Measurements from ENCODE around the gene DDR2. TPM values are rescaled to one million over a fixed set of nuclear protein-coding genes. Genes with fewer than 3 reads are reported as not detected.

The DDR2 gene
- total RNA-seq, 2 experiments from 2014 or later = 0.19 to 0.38 TPM

DNA sequence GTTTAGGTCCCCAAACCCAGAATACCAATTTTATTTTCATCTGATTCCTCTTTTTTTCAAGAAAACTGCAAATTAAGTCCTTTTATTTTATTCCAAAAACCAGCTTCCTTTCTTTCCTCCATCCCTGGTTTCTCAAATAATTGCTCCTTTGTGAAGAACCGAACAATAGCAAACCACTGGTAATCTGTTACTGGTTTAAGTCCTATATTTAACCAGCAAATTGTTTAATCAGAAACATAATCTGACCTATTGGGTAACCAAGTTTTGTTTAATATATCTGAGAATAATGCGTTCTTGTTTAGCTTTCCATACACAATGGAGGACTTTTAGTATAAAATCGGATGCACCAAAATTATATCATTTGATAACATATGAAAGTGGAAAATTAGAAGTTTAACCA is 13.2 kb upstream of the DDR2 start:
- Mint-ChIP-seq H3K36me3 (peaks cover 18% of the 10 kb centered on the region), H3K27ac (no peak overlapping the region), H3K4me3 (no peak overlapping the region), H3K27me3 (peaks cover 3% of the 10 kb centered on the region), H3K4me1 (no peaks in the 10 kb centered on the region), H3K9me3 (peaks cover 10% of the 10 kb centered on the region)
- DNase-seq = no peak

GRCh38 chr1:162621256-162621655 is 11.0 kb upstream of the DDR2 start:
- H3K4me1 Mint-ChIP-seq = no peaks in the 10 kb centered on the region
- H3K4me3 Mint-ChIP-seq = no peak overlapping the region
- peaks cover 10% of the 10 kb centered on the region for H3K9me3 Mint-ChIP-seq
- DNase-seq = no peak
- H3K27ac Mint-ChIP-seq = no peak overlapping the region
- peaks cover 3% of the 10 kb centered on the region for H3K27me3 Mint-ChIP-seq
- peaks cover 17% of the 10 kb centered on the region for H3K36me3 Mint-ChIP-seq

DNA sequence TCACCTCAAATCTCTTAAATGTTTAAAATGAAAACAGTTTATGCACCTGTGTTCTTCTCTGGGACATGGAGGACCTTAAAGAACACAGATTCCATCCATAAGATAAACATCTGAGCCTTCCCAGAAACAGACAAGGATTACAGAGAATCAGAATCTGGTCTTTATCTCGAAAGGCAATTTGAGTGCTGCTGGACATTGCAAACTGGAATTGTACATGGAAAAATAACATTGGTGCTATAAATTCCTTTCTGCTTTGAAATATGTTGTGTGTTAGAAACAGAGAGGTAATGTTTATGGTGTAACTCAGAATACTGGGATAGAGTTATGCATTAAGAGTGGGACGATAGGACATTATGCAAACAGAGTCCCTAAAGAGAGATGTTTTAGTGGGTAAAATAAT is 6.6 kb upstream of the DDR2 start:
- Mint-ChIP-seq H3K27ac (no peak overlapping the region), H3K9me3 (no peaks in the 10 kb centered on the region), H3K4me3 (no peak overlapping the region), H3K4me1 (peaks cover 2% of the 10 kb centered on the region), H3K27me3 (peaks cover 14% of the 10 kb centered on the region), H3K36me3 (no peaks in the 10 kb centered on the region)
- no peak for DNase-seq

- DNase-seq = no peak
- Mint-ChIP-seq H3K4me1 (peaks cover 2% of the 10 kb centered on the region), H3K27me3 (peaks cover 14% of the 10 kb centered on the region), H3K9me3 (no peaks in the 10 kb centered on the region), H3K4me3 (no peak overlapping the region), H3K36me3 (no peaks in the 10 kb centered on the region), H3K27ac (no peak overlapping the region)
These were observed 6.2 kb upstream of the DDR2 start for GRCh38 chr1:162626094-162626493.

DNA sequence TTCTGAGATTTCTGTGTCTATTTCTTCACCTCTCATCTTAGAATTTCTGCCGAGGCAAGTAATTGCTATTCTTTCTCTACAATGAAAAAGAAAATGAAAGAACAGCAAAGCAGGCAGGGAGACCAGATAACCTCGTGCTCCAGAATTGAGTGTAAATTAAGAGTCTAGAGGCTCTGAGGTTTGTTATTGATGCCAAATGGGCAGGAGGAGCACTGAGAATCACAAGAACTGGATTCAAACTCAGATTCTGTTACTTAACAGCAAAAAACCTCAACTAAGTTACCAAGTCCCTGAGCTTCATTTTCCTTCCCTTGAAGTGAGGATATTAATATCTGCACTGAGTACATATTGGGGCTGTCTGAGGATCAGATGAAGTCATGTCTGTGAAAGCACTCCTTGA is 5.5 kb upstream of the DDR2 start:
- Mint-ChIP-seq H3K36me3 (no peaks in the 10 kb centered on the region), H3K9me3 (no peaks in the 10 kb centered on the region), H3K4me3 (no peak overlapping the region), H3K4me1 (peaks cover 2% of the 10 kb centered on the region), H3K27me3 (peaks cover 14% of the 10 kb centered on the region), H3K27ac (no peak overlapping the region)
- DNase-seq = no peak

DNA sequence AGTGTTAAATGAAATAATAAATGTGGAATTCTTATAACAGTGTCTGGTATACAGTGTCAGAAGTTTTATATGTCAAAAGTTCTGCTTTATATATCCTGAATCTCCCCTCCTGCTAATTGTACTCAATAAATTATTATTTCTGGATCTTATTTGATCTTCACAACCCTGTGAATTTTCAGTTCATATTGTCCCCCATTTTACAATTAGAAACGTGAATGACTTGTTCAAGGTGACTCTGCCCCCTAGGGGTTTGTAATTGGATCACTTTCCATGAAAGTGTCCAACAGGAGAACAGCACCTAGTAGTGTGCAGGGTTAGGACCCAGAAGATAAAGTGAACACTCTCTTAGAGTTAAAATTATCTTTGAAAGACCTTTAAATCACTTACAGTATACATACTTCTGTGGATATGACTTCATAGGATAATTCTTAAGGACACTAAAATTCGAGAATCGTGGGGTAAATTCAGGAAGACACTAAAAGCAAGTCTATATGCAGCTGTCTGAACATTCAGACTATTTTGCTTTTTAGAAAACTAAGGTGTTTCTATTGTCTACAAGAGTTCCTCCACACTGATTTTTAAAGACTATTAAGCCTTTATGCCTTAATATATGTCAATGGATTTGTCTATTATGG is 4.5 kb upstream of the DDR2 start:
- Mint-ChIP-seq H3K36me3 (no peaks in the 10 kb centered on the region), H3K27ac (no peak overlapping the region)

DNA sequence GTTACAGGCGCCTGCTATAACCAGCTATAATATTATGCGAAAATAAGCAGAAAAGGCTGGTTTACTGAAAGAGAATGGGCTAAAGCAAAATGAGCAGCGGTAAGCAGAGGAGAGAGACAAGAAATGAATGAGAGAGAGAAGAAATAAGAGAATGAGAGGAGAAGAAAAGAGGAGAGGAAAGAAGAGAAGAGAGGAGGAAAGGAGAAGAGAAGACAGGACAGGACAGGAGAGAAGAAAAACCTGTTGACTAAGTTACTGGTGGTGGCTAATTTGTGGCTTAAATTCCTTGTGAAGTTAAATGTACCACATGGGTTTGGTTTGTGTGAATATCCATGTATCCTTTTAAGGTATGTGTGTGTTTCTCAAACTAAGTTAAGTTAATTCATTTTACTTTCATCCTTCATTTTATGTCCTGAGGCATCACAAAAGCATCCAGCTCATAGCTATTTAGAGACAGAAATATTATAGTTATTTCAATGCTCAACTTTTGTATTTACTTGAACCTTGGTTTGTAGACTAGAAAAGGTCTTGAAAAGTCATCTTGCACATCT is 3.1 kb upstream of the DDR2 start:
- peaks cover 11% of the 10 kb centered on the region for H3K27me3 Mint-ChIP-seq
- peaks cover 2% of the 10 kb centered on the region for H3K4me1 Mint-ChIP-seq
- no peak for DNase-seq
- H3K9me3 Mint-ChIP-seq = no peaks in the 10 kb centered on the region
- no peak overlapping the region for H3K4me3 Mint-ChIP-seq
- no peak overlapping the region for H3K27ac Mint-ChIP-seq
- H3K36me3 Mint-ChIP-seq = no peaks in the 10 kb centered on the region

More for the DNA sequence above, 4.5 kb upstream of the DDR2 start:
- peaks cover 14% of the 10 kb centered on the region for H3K27me3 Mint-ChIP-seq
- no peaks in the 10 kb centered on the region for H3K9me3 Mint-ChIP-seq
- no peak for DNase-seq
- H3K4me3 Mint-ChIP-seq = no peak overlapping the region
- H3K4me1 Mint-ChIP-seq = peaks cover 2% of the 10 kb centered on the region

DNA sequence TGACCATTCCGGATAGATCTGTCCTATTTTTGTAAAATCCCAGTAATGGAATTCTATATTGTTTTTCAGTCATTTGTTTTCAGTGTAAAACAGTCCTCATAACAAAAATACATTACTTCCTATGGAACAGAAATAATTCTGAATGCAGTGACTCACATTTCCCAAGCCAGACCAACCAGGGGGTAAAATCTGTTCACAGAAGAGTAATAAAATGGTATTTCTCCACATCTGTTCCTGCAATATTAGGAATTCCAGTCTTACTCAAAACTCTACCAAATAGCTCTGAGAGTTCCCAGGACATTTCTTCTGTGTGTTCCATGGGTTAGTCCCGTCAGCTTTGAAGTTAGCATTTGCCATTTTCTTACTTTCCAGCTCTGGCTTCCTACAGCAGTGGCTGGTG is 2.6 kb upstream of the DDR2 start:
- H3K36me3 Mint-ChIP-seq = no peaks in the 10 kb centered on the region
- H3K9me3 Mint-ChIP-seq = no peaks in the 10 kb centered on the region
- H3K4me1 Mint-ChIP-seq = peaks cover 2% of the 10 kb centered on the region
- no peak overlapping the region for H3K4me3 Mint-ChIP-seq
- no peak for DNase-seq
- no peak overlapping the region for H3K27ac Mint-ChIP-seq
- H3K27me3 Mint-ChIP-seq = peaks cover 11% of the 10 kb centered on the region

DNA sequence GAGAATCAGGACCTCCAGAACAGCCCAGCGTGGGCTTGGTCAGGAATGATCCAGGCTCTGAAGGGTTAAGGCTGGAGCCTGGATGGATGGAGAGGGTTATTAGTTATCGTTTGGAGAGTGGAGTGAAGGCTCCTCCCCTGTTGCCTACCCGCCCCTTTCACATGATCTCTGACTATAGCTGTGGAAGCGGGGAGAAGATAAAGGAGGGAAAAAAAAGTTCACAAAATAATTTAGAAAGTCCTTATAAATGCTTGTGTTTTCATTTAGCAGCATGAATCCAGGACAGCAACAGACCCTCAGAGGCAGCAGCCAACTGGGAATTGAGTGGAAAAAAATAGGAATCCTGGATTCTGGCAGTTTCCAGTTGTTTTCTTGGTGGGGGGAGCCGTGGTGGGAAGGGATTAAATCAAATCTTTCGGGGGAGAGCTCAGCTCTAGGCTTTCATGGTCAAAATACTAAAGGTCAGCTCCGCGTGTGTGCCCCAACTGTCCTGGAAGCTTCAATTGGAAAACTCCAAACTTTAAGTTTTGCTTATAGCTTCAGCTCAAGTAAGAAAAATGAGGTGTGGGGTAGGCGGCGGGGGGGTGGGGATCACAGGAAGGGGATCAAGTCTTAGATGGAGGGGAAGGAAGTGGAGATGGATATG is 595 bp upstream of the DDR2 start:
- no peak for DNase-seq
- peaks cover 11% of the 10 kb centered on the region for H3K27me3 Mint-ChIP-seq
- peaks cover 2% of the 10 kb centered on the region for H3K4me1 Mint-ChIP-seq
- no peak overlapping the region for H3K27ac Mint-ChIP-seq
- no peaks in the 10 kb centered on the region for H3K9me3 Mint-ChIP-seq
- no peak overlapping the region for H3K4me3 Mint-ChIP-seq
- no peaks in the 10 kb centered on the region for H3K36me3 Mint-ChIP-seq

DNA sequence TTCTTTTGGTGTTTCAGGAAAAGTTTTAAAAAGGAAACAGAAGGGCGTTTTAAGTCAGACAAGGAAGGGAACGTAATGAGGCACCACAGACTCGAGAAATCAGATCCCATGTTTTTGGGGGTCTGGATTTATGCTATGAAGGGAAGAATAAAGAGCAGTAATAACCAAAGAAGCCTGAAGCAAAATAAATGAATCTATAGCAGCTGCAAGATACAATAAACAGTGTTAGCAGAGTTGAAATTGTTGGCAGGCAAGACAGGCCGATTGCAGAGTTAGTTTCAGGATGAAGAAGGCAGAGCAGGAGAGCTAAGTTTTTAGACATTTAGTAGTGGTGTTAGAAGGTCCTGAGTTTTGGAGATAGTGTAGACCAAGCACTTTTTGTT is 425 bp downstream of the DDR2 start:
- no peak for DNase-seq
- Mint-ChIP-seq H3K27me3 (peaks cover 3% of the 10 kb centered on the region), H3K27ac (no peak overlapping the region), H3K9me3 (no peaks in the 10 kb centered on the region), H3K36me3 (no peaks in the 10 kb centered on the region), H3K4me1 (peaks cover 2% of the 10 kb centered on the region), H3K4me3 (no peak overlapping the region)

DNA sequence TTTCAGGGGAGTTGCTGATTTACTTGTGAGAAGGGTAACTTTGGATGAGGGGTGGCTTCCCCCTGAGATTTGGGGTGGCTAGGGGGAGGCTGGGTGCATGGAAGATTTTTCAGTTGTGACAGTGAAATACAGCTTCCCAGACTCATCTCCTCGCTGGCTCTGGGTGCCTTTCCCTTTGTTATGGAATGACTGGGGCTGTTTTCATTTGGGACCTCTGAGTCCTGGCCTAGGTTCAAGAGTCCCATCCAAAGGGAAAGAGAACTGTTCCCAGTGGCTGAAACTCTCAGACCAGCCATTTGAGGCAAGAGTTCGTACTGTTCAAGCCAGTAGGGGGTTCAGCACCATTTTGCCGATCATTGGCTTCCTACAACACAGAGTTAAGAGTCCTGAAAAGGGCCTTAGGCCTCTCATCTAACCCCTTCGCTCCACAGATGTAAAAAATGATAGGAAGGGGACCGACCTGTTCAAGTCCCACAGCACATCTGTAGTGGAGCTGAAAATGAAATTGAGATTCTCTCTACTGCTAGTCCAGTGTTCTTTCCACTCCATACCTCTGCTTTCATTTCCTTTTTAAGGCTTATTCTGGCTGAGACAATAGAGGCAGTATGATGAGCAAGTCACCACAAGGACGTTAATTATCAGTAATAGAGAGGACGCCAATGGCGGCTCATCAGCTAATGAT is 958 bp downstream of the DDR2 start:
- Mint-ChIP-seq H3K4me3 (no peak overlapping the region), H3K36me3 (no peaks in the 10 kb centered on the region), H3K9me3 (no peaks in the 10 kb centered on the region), H3K4me1 (peaks cover 2% of the 10 kb centered on the region), H3K27me3 (no peaks in the 10 kb centered on the region), H3K27ac (no peak overlapping the region)
- no peak for DNase-seq

GRCh38 chr1:162635418-162635817 is 3.2 kb downstream of the DDR2 start:
- DNase-seq = no peak
- Mint-ChIP-seq H3K27ac (no peak overlapping the region), H3K4me3 (no peak overlapping the region), H3K4me1 (no peaks in the 10 kb centered on the region), H3K36me3 (no peaks in the 10 kb centered on the region), H3K27me3 (no peaks in the 10 kb centered on the region), H3K9me3 (no peaks in the 10 kb centered on the region)

DNA sequence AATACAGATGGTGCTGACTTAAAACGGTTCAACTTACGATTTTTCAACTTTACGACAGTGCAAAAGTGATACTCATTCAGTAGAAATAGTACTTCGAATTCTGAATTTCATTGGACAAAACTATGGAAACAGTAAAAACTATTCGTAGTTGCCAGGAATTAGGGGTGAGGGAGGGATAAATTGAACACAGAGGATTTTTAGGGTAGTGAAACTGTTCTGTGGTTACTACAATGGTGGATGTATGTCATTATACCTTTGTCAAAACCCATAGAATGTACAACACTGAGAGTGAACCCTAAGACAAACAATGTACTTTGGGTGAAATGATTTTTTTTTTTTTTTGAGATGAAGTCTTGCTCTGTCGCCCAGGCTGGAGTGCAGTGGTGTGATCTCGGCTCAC is 7.5 kb downstream of the DDR2 start:
- no peak overlapping the region for H3K4me3 Mint-ChIP-seq
- no peaks in the 10 kb centered on the region for H3K36me3 Mint-ChIP-seq
- H3K27ac Mint-ChIP-seq = no peak overlapping the region
- no peaks in the 10 kb centered on the region for H3K27me3 Mint-ChIP-seq
- DNase-seq = no peak
- H3K4me1 Mint-ChIP-seq = no peaks in the 10 kb centered on the region
- H3K9me3 Mint-ChIP-seq = no peaks in the 10 kb centered on the region

DNA sequence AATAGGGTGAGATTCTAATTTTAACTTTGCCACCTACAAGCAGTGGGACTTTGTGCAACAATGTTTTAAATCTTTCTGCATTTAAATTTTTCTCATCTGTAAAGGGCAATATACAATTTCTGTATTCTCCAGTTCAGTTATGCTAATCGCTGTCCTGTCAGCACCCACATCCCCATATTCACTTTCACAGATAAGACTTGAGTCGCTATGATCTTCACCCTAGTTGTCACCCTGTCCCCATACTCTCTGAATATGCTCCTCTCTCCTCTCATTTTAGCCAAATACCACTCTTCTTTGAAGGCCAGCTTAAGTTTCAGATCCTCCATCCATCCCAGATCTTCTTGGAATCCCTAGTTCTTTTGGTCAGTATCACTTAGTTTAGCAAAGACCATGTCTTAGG is 8.8 kb downstream of the DDR2 start:
- Mint-ChIP-seq H3K27ac (no peak overlapping the region), H3K27me3 (no peaks in the 10 kb centered on the region), H3K4me3 (no peak overlapping the region), H3K9me3 (no peaks in the 10 kb centered on the region), H3K4me1 (no peaks in the 10 kb centered on the region), H3K36me3 (no peaks in the 10 kb centered on the region)
- no peak for DNase-seq

- no peak for DNase-seq
- Mint-ChIP-seq H3K27me3 (no peaks in the 10 kb centered on the region), H3K4me1 (no peaks in the 10 kb centered on the region), H3K9me3 (no peaks in the 10 kb centered on the region), H3K27ac (no peak overlapping the region), H3K36me3 (no peaks in the 10 kb centered on the region), H3K4me3 (no peak overlapping the region)
These were observed 12.7 kb downstream of the DDR2 start for GRCh38 chr1:162644986-162645314.

DNA sequence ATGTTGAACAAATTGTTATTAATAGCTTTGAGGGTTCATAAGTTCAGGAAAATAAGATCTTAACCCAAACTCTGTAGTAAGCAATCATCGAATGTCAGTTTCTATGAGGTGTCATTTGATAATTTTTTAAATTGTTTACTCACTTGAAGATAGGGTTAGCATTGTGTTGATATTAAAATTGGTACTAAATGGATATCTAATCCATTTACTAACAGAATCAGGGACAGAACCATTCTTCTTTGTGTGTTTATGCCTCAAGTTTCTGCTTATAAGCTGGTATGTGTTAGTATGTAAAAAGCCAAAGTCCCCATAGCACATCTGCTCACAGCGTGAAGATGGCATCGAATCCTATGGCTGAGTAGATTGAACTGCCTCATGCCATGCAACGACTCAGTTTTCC is 13.4 kb downstream of the DDR2 start:
- Mint-ChIP-seq H3K4me3 (no peak overlapping the region), H3K27ac (no peak overlapping the region), H3K9me3 (no peaks in the 10 kb centered on the region), H3K4me1 (no peaks in the 10 kb centered on the region), H3K27me3 (no peaks in the 10 kb centered on the region), H3K36me3 (no peaks in the 10 kb centered on the region)
- DNase-seq = no peak
